Activated T-helper 2 cell treated with anti-CD3 and anti-CD28 coated beads, Interferon-gamma antibody, Interleukin-2, Interleukin-4, amounts not matched to agents 10 μg/mL and 5 μg/mL and 100 μg/mL, durations not matched to agents 14 hours and 24 hours and 36 hours (primary cell): Measurements from ENCODE around the gene USP15. TPM values are rescaled to one million over a fixed set of nuclear protein-coding genes. Genes with fewer than 3 reads are reported as not detected.

Experiments used
- DNase-seq: peaks from one replicate; pipeline ENCODE4 v3.0.0; 2021; ENCODE audit warnings: low spot score
- H3K27ac Mint-ChIP-seq: one replicate; pipeline ENCODE4 v1.8.0; 2021; ENCODE audit warnings: mixed read lengths
- H3K27me3 Mint-ChIP-seq: one replicate; pipeline ENCODE4 v1.8.0; 2021; ENCODE audit warnings: low read depth, mixed read lengths
- H3K36me3 Mint-ChIP-seq: one replicate; pipeline ENCODE4 v1.8.0; 2021; ENCODE audit warnings: low read depth, mixed read lengths
- H3K4me1 Mint-ChIP-seq: one replicate; pipeline ENCODE4 v1.8.0; 2021; ENCODE audit warnings: low read depth, mixed read lengths
- H3K4me3 Mint-ChIP-seq: one replicate; pipeline ENCODE4 v1.8.0; 2021; ENCODE audit warnings: low read depth, mild to moderate bottlenecking, moderate library complexity, mixed read lengths
- H3K9me3 Mint-ChIP-seq: one replicate; pipeline ENCODE4 v1.8.0; 2021; ENCODE audit warnings: mixed read lengths
- intact Hi-C: fragments of 100-400 bp; cut with micrococcal nuclease; formaldehyde crosslinking; loops from one replicate; pipeline ENCODE4 v1.15.1; 2023
- total RNA-seq: library from RNA; stranded (reverse); gene quantifications from 2 replicates; pipeline ENCODE4 v1.2.3, GENCODE V29; 2022

Gene USP15
- total RNA-seq, 1 donor from 2014 or later: 82.4 TPM

GRCh38 chr12:62294378-62294777 is 34.2 kb downstream of the USP15 start:
- no peak overlapping the region for H3K27ac Mint-ChIP-seq
- H3K4me1 Mint-ChIP-seq: peaks cover 58% of the 10 kb centered on the region
- no peak overlapping the region for H3K4me3 Mint-ChIP-seq
- intact Hi-C loops: no loop called here
- peaks cover 79% of the 10 kb centered on the region for H3K36me3 Mint-ChIP-seq
- DNase-seq: no peak
- H3K9me3 Mint-ChIP-seq: peaks cover 17% of the 10 kb centered on the region
- H3K27me3 Mint-ChIP-seq: no peaks in the 10 kb centered on the region

GRCh38 chr12:62296001-62296400 is 35.8 kb downstream of the USP15 start:
- DNase-seq: no peak
- peaks cover 57% of the 10 kb centered on the region for H3K4me1 Mint-ChIP-seq
- no peaks in the 10 kb centered on the region for H3K27me3 Mint-ChIP-seq
- peaks cover 3% of the 10 kb centered on the region for H3K9me3 Mint-ChIP-seq
- H3K36me3 Mint-ChIP-seq: peaks cover 76% of the 10 kb centered on the region
- H3K4me3 Mint-ChIP-seq: no peak overlapping the region
- intact Hi-C loops: no loop called here
- H3K27ac Mint-ChIP-seq: peak overlapping the region; percentile 19

GRCh38 chr12:62297321-62297720 is 37.1 kb downstream of the USP15 start:
- Mint-ChIP-seq H3K27me3 (no peaks in the 10 kb centered on the region), H3K4me1 (peaks cover 52% of the 10 kb centered on the region), H3K36me3 (peaks cover 81% of the 10 kb centered on the region), H3K4me3 (no peak overlapping the region), H3K9me3 (peaks cover 1% of the 10 kb centered on the region), H3K27ac (no peak overlapping the region)
- intact Hi-C loops: no loop called here
- no peak for DNase-seq

GRCh38 chr12:62299617-62300016 is 39.4 kb downstream of the USP15 start:
- peaks cover 47% of the 10 kb centered on the region for H3K4me1 Mint-ChIP-seq
- intact Hi-C loops: loop anchor here (5.0 kb wide), 1 partner anchor 48 kb away; no protein-coding TSS in a partner anchor
- peaks cover 95% of the 10 kb centered on the region for H3K36me3 Mint-ChIP-seq
- no peak overlapping the region for H3K4me3 Mint-ChIP-seq
- H3K9me3 Mint-ChIP-seq: peaks cover 10% of the 10 kb centered on the region
- H3K27ac Mint-ChIP-seq: no peak overlapping the region
- DNase-seq: no peak
- H3K27me3 Mint-ChIP-seq: no peaks in the 10 kb centered on the region

GRCh38 chr12:62301080-62301798 is 41.0 kb downstream of the USP15 start:
- H3K36me3 Mint-ChIP-seq: peaks cover 94% of the 10 kb centered on the region
- no peak for DNase-seq
- H3K27me3 Mint-ChIP-seq: no peaks in the 10 kb centered on the region
- intact Hi-C loops: loop anchor here (5.0 kb wide), 1 partner anchor 46 kb away; no protein-coding TSS in a partner anchor
- H3K4me3 Mint-ChIP-seq: no peak overlapping the region
- peaks cover 37% of the 10 kb centered on the region for H3K4me1 Mint-ChIP-seq
- H3K9me3 Mint-ChIP-seq: peaks cover 16% of the 10 kb centered on the region
- no peak overlapping the region for H3K27ac Mint-ChIP-seq

GRCh38 chr12:62301799-62302133 is 41.6 kb downstream of the USP15 start:
- H3K4me3 Mint-ChIP-seq: no peak overlapping the region
- H3K9me3 Mint-ChIP-seq: peaks cover 16% of the 10 kb centered on the region
- H3K4me1 Mint-ChIP-seq: peaks cover 37% of the 10 kb centered on the region
- H3K27me3 Mint-ChIP-seq: no peaks in the 10 kb centered on the region
- no peak overlapping the region for H3K27ac Mint-ChIP-seq
- H3K36me3 Mint-ChIP-seq: peaks cover 94% of the 10 kb centered on the region
- DNase-seq: no peak
- intact Hi-C loops: loop anchor here (5.0 kb wide), 1 partner anchor 46 kb away; no protein-coding TSS in a partner anchor

GRCh38 chr12:62304560-62304959 is 44.4 kb downstream of the USP15 start:
- intact Hi-C loops: loop anchor here (5.0 kb wide), 1 partner anchor 43 kb away; no protein-coding TSS in a partner anchor
- DNase-seq: no peak

GRCh38 chr12:62305778-62306177 is 45.6 kb downstream of the USP15 start:
- DNase-seq: no peak
- Mint-ChIP-seq H3K4me3 (no peak overlapping the region), H3K9me3 (peaks cover 16% of the 10 kb centered on the region), H3K27ac (no peak overlapping the region), H3K4me1 (peaks cover 37% of the 10 kb centered on the region), H3K36me3 (peaks cover 94% of the 10 kb centered on the region), H3K27me3 (no peaks in the 10 kb centered on the region)
- intact Hi-C loops: no loop called here

More at GRCh38 chr12:62304560-62304959, 44.4 kb downstream of the USP15 start:
- peaks cover 16% of the 10 kb centered on the region for H3K9me3 Mint-ChIP-seq
- peaks cover 43% of the 10 kb centered on the region for H3K4me1 Mint-ChIP-seq
- H3K27me3 Mint-ChIP-seq: no peaks in the 10 kb centered on the region
- H3K4me3 Mint-ChIP-seq: no peak overlapping the region
- peaks cover 94% of the 10 kb centered on the region for H3K36me3 Mint-ChIP-seq
- H3K27ac Mint-ChIP-seq: no peak overlapping the region

- Mint-ChIP-seq H3K4me3 (no peak overlapping the region), H3K36me3 (peaks cover 94% of the 10 kb centered on the region), H3K27ac (peak overlapping the region; percentile 7), H3K27me3 (no peaks in the 10 kb centered on the region), H3K4me1 (peaks cover 37% of the 10 kb centered on the region), H3K9me3 (peaks cover 16% of the 10 kb centered on the region)
- intact Hi-C loops: no loop called here
- no peak for DNase-seq
Measured at GRCh38 chr12:62306569-62307530, 46.6 kb downstream of the USP15 start.

GRCh38 chr12:62308201-62308600 is 48.0 kb downstream of the USP15 start:
- peaks cover 81% of the 10 kb centered on the region for H3K36me3 Mint-ChIP-seq
- intact Hi-C loops: loop anchor here (2.0 kb wide), 1 partner anchor 47 kb away; the partner anchor contains the start of gene USP15
- DNase-seq: no peak
- H3K4me1 Mint-ChIP-seq: peaks cover 38% of the 10 kb centered on the region
- no peak overlapping the region for H3K4me3 Mint-ChIP-seq
- peak overlapping the region; percentile 50 for H3K27ac Mint-ChIP-seq
- H3K27me3 Mint-ChIP-seq: no peaks in the 10 kb centered on the region
- peaks cover 9% of the 10 kb centered on the region for H3K9me3 Mint-ChIP-seq

- peaks cover 9% of the 10 kb centered on the region for H3K9me3 Mint-ChIP-seq
- no peaks in the 10 kb centered on the region for H3K27me3 Mint-ChIP-seq
- intact Hi-C loops: no loop called here
- no peak overlapping the region for H3K4me3 Mint-ChIP-seq
- H3K27ac Mint-ChIP-seq: no peak overlapping the region
- peaks cover 49% of the 10 kb centered on the region for H3K36me3 Mint-ChIP-seq
- H3K4me1 Mint-ChIP-seq: peaks cover 32% of the 10 kb centered on the region
- DNase-seq: no peak
Measured at GRCh38 chr12:62313727-62314380, 53.6 kb downstream of the USP15 start.

GRCh38 chr12:62317017-62317416 is 56.8 kb downstream of the USP15 start:
- Mint-ChIP-seq H3K4me3 (no peak overlapping the region), H3K9me3 (peaks cover 10% of the 10 kb centered on the region), H3K4me1 (peaks cover 19% of the 10 kb centered on the region), H3K27me3 (no peaks in the 10 kb centered on the region), H3K36me3 (peaks cover 45% of the 10 kb centered on the region), H3K27ac (no peak overlapping the region)
- no peak for DNase-seq
- intact Hi-C loops: no loop called here
